Activated T-cell treated with anti-CD3 and anti-CD28 coated beads for 4 hours (primary cell): ENCODE data around the gene KANSL1.
"Not testable (repeated sequence)": the region's sequence is repeated elsewhere in the genome, so short reads cannot be mapped to it uniquely, and the experiment has no call there.

ENCODE experiments used
- DNase-seq: peaks from one replicate; pipeline ENCODE4 v3.0.0-alpha.2; 2020

KANSL1 gene

DNA sequence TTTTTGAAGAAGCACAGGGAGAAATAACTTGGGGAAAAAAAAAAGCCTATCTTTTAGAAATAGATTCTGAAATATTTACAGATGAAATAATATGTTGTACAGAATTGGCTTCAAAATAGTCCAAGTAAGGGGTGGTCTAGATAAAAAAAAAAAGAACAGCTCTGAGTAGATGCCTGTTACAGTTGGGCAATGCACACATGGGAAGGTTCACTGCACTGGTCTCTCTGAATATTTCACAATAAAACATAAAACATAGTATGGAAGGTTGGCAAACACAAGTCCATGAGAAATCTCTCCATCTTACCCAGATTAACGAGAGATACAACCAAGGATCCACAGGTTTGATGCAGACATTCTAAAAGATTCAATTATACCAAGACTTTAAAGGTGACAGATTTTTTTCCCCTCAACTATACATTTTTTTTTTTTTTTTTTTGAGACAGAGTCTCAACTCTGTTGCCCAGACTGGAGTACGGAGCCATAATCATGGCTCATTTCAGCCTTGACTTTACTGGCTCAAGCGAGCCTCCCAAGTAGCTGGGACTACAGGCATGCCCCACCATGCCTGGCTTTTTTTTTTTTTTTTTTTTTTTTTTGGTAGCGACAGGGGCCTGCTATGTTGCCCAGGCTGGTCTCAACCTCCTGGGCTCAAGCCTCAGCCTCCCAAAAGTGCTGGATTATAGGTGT, 58.0 kb downstream of the KANSL1 start:
- DNase-seq: no peak

- no peak for DNase-seq
These were observed 63.9 kb downstream of the KANSL1 start for GRCh38 chr17:46129302-46129701.

DNA sequence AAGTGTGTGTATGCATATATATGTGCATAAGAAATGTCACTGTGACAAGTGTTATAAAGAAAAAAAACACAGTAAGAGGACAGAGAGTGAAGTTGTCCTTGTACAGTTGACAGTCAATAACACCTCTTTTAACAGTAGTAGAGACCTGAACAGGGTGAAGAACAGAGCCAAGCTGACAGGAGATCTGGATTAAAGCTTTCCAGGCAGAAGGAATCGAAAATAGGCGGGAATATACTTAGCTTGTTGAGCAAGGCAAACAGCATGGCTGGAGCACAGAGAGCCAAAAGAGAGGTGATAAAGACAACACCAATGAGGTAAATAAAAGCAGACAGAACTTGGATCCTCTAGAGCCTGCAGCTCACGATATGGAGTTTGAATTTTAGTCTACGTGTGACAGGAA, 64.8 kb downstream of the KANSL1 start:
- DNase-seq: no peak

DNA sequence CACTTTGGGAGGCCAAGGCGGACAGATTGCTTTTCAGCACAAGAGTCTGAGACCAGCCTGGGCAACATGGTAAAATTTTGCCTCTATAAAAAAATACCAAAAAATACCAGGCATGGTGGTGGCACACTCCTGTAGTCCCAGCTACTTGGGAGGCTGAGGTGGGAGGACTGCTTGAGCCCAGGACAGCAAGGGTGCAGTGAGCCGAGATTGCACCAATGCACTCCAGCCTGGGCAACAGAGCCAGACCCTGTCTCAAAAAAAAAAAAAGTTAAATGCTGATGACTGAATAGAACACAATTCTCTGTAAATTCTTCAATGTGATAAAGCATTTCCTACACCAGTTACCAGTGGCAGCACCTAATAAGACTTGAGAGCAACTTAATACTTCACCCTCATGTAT, 65.7 kb downstream of the KANSL1 start:
- DNase-seq: no peak

GRCh38 chr17:46126840-46127239, 66.4 kb downstream of the KANSL1 start:
- no peak for DNase-seq

- DNase-seq: no peak
These were observed 67.4 kb downstream of the KANSL1 start for GRCh38 chr17:46125831-46126230.

- DNase-seq: no peak
These were observed 68.3 kb downstream of the KANSL1 start for GRCh38 chr17:46124695-46125592.

GRCh38 chr17:46123607-46124006, 69.6 kb downstream of the KANSL1 start:
- DNase-seq: no peak

DNA sequence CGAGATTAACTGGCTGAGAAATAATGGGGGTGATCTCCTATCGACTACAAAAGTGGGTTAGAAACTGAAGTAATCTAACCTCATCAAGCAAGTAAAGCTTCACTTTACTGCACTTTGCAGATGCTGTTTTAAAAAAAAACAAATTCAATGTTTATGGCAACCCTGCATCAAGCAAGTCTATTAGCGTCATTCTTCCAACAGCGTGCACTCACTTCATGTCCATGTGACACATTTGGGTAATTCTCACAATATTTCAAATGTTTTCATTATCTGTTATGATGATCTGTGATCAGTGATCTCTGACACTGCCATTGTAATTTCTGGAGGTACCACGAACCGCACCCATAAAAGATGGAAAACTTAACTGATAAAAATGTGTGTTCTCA, 70.8 kb downstream of the KANSL1 start:
- DNase-seq: no peak

DNA sequence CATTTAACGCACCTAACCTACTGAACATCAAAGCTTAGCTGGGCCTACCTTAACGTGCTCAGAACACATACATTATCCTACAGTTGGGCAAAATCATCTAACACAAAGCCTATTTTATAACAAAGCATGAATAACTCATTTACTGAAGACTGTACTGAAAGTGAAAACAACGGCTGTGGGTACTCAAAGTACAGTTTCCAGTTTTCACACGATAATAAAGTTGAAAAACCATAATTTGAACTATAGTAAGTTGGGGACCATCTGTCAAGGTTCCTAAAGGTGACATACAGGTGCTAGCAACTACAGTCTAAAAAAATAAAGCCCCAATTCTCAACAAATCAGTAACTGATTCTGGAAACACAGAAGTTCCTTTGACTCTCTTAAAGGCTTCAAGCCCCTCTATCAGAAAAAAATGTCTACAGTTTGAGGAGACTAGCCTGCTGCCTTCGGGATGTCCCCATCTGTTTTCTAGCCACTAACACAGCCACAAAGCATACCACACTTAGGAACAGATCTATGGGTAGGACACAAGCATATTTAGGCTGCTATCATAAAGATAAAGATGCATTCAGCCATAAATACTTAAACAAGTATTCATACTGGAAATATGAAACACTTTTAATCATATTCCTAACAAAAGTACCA, 71.3 kb downstream of the KANSL1 start:
- no peak for DNase-seq

DNA sequence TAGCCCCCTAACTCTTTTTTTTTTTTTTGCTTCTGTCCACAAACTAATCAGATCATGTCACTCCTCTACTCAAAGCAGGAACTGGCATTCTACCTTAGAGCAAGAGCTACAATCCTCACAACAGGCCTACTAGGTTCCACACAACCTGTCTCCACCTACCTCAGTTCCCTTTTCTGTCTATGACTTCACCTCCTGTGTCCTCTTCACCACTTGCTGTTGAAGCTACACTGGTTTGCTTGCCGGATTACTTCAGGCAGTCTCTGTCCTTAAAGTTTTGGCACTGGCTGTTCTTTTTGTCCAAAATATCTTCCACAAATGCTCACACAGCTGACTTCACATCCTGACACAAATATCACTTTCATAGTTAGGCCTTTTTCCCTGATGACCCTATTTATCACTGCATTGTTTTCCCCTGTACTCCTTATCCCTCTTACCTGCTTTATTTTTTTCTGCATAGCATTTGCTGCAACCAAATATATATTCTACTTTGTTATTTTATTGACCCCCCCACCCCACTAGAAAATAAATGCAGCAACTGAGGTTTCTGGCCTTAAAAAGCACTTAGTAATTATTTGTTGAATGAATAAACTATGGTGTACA, 72.0 kb downstream of the KANSL1 start:
- no peak for DNase-seq

DNA sequence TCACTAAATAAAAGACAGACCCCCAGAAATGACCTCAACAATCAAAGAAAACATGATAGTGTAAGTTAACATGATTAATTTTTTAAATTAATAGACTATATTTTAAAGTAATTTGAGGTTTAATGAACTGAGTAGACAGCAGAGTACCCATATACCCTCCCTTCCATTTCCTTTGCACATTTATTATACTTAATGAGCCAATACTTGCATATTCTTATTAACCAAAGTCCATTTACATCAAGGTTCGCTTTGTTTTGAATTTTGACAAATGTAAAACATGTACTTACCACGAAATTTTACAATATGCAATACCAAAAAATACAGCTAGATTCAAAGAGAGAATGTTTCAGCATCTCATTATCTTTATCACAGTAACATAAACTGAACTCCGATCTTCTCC, 72.7 kb downstream of the KANSL1 start:
- no peak for DNase-seq

- no peak for DNase-seq
These were observed 73.2 kb downstream of the KANSL1 start for GRCh38 chr17:46120078-46120477.

GRCh38 chr17:46118964-46119363, 74.3 kb downstream of the KANSL1 start:
- no peak for DNase-seq

DNA sequence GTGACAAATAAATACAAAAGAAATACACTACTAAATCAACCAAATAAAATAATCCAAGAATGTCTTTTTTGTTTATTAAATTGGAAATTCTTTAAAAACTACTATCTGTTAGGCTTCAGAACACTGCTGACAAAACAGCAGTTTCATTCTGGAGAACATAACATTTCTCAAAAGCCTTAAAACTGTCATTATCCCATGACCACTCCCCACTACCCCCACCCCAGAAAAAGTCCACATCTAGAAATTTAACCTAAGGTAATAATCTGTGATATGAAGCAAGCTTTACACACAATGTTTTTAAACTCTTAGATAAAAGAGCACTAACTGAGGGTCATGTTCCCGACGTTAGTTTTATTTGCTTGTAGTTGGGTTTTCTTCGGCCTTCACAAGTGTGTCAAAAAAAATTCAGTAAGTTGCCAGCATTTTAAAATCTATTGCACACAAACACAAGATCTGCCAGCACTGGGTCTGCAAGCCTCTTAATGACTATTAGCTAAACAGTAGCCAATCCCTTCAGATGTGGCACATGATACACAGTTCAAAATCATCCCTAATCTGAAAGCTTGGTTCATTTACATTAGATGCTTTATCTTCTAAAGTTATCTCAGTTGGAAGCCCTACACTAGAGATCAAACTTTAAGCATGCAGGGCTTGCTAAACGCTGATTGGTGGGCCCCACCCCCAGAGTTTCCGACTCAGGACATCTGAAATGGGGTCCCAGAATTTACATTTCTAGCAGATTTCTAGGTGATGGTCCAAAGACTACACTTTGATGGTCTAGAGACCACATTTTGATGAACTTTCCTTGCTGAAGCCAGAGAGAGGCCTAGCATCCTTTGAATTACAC, 75.2 kb downstream of the KANSL1 start:
- DNase-seq: no peak

- DNase-seq: no peak
These were observed 76.1 kb downstream of the KANSL1 start for GRCh38 chr17:46117117-46117516.

- no peak for DNase-seq
These were observed 77.5 kb downstream of the KANSL1 start for GRCh38 chr17:46115699-46116098.

DNA sequence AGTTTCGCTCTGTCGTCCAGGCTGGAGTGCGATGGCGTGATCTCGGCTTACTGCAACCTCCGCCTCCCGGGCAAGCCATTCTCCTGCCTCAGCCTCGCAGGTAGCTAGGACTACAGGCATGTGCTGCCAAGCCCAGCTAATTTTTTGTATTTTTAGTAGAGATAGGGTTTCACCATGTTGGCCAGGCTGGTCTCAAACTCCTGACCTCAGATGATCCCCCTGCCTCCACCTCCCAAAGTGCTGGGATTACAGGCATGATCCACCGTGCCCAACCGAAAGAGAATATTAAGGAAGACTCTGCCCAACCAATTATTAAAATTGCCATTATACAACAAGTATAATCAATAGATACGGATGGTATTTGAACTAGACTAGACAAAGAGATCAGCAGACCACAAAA, 82.0 kb downstream of the KANSL1 start:
- DNase-seq: not testable (repeated sequence)

DNA sequence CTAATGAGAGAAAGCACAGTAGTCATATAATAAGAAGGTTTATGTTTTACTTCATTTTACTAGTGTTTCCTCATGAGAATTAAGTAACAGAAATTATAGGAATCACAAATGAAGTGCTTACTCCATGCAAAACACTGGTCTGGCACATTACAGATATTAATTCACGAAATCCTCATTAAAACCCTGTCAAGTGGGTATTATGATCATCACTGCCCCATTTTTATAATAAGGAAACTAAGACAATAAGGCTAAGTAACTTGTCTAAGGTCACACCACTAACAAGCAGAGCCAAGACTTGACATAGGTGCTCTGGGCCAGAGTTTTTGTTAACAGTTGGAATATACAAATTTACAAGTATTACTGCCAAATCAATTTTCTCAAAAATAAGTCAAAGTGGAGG, 83.0 kb downstream of the KANSL1 start:
- no peak for DNase-seq

DNA sequence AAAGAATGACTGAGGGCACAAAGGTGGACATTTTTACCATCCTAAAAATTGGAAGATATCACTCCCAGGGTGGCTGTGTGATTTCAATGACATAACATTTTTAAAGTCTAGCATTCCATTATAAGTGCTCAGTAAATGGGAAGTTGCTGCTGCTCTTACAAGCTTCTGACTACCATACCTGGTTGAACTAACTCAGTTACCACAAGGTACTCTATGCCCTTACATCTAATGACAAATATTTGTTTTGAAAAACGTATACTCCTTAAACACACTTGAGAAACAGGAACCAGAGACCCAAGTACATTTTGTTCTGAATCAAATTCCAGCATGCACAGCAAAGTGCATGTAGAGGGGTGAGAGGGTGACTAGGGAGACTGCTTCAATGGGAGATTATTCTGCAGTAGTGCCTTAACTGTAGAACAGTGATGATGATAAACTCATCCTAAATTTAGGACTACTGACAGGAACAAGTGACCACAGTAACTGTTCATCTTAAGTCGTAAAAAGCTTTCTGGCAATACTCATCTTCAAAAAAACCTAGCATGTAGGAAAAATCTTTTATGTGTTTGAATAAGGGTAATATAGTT, 83.5 kb downstream of the KANSL1 start:
- DNase-seq: no peak

DNA sequence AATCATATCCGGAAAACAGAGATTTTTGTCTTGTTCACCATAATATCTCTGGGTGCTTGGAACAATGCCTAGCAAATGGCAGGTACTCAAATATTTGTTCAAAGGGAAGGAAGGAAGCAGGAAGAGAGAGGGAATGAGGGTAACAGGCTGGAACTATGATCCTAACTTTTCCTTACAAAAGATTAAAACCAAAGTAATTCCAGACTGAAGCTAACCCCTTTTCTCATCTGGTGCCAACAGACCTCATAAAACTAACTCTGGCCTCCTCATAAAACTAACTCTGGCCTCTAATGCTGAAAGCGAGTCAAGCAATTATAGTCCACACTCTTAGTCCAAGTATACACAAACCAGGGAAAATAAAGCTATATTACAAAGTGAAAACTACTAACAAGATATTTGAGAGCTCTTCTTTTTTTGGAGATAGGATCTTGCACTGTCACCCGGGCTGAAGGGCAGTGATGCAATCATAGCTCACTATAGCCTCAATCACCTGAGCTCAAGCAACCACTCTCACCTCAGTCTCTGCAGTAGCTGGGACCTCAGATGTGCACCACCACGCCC, 84.6 kb downstream of the KANSL1 start:
- DNase-seq: no peak

GRCh38 chr17:46108120-46108519, 85.1 kb downstream of the KANSL1 start:
- no peak for DNase-seq
